NCI-H146 treated with DMSO at 0.1 percent for 48 hours (cell line): Measurements from ENCODE around the gene ACBD4.

Experiments
- DNase-seq: peaks from one replicate; lab custom pipeline; 2025; ENCODE audit not compliant: unreplicated experiment; lab: John Stamatoyannopoulos, UW

Gene ACBD4

GRCh38 chr17:45104029-45104428 is 31.5 kb upstream of the ACBD4 start:
- no peak for DNase-seq

GRCh38 chr17:45104497-45104896 is 31.0 kb upstream of the ACBD4 start:
- DNase-seq, result no peak

DNA sequence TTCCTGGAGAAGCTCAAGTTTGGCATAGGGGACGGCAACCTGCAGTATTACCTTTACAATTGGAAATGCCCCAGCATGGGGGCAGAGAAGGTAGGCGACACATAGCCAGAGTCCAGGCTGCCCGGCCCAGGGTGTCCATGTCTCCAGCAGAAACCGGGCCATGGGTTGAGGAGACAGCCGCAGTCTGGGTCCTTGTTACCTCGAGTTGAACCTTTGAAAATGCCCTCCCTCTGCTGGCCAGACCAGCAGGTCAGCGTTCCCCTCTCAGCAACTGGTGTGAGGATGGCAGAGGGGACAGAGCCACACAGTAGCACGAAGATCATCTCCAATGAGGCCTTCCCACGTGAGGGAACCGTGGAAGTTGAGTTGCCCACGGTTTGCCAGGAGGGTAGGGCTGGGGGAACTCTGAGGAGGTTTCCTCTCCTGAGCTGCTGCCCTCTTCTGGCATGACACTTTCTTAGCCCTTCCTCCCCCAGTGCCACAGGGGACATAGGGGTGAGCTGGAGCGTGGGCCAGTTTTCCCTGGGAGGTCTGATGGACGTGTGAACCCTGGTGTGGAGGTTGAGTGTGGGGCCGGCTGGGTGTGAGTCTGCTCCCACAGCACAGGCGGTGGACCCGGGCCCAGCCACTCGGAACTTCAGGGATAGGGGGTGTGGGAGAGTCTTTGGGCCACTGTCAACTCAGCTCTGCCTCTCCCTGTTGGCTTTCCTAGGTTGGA is 30.4 kb upstream of the ACBD4 start:
- no peak for DNase-seq

- no peak for DNase-seq
Measured at GRCh38 chr17:45106096-45106495, 29.4 kb upstream of the ACBD4 start.

- no peak for DNase-seq
Measured at GRCh38 chr17:45106582-45106981, 28.9 kb upstream of the ACBD4 start.

- no peak for DNase-seq
Measured at GRCh38 chr17:45107293-45108010, 28.0 kb upstream of the ACBD4 start.

DNA sequence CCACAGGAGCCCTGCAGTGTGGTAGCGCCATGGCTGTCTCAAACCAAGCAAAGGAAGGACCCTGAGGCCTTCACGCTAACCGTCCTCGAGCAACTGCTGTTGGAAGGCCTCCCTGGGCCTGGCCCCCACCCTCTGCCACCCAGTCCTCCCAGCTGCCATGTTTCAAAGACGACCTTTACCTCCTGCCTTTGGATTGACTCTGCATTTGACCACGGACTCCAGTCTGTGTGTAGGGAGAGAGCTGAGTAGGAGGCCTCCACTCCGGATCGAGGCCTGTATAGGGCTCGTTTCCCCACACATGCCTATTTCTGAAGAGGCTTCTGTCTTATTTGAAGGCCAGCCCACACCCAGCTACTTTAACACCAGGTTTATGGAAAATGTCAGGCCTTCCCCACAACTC is 27.4 kb upstream of the ACBD4 start:
- no peak for DNase-seq

DNA sequence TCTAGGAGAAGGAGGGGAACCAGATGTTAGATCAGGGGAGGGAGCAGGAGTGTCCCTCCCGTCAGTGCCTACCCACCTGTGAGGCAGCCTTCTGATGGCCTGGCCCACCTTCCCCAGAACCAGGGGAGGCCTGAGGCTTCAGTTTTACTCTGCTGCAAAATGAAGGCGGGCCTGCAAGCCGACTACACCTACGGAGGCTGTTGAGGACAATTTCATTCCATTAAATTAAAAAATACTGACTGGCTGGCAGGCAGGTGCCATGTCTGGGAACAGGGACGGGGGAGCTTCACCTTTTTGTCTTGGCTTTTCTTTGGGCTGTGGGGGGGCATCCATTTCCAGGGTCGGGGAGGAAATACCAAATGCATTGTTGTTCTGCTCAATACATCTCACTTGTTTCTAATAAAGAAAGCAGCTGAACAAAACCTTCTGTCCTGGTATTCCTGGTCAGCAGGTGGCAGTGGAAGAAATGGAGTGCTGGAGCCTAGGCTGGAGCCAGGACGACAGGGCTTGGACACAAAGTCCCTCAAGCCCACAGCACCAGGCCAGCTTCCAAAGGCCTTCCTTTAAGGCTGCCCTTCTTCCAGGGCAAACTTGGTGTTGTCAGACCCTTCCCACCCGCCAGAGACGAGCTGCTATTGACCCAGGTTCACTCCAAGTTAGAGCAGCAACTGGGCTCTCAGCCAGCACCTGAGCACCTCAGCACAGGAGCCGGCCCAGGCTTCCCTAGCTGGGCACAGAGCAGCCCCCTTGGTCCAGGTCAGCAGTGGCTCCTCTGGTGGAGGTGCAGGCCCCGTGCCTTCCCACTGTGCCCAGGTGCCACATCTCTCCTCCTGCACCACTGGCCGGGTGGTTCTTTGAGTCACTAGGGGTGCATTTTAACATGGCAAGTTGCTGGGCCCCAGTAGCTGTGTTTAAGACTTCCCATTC is 26.6 kb upstream of the ACBD4 start:
- DNase-seq, result no peak

DNA sequence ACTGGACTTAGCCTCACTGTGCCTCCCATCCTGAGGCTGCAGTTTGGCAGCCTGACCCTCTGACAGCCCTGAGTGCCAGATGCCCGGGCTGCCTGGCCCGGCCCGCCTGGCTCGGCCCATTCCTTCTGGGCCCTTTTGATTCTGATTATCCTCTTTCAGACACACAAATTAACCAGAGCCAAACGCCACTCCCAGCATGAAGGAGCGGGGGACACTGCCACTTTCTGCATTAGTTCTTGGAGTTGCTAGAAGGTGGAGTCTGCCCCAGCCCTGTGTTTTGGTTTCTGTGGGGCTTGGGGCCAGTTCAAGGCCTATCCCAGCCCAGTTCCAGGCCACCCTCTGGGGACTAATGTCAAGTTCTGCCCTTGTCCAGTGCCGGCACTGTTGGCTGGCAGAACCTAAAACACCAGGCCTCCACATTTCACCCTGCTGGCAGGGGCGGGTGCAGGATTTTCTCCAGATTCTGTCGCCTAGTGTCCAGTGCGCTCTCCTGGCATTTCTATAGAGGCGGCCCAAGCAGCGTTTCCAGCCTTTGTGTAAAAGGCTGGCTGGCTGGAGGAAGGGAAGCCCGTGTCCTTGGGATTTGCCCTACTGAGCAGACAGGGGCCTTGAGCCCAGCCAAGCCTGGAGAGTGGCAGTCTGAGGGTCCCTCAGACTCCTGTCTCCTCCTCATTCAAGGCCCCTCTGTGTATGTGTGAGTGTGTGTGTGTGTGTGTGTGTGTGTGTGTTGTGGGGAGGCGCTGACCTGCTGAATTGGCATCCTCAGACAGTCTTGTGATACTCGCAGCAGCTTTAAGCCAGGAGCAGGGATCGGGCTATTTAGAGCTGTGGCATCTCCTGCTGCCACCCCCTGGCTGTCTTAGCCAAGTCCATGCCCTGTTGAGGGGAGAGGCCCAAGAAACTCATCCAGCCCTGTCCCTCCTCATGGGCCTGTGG is 24.5 kb upstream of the ACBD4 start:
- DNase-seq, result no peak

GRCh38 chr17:45111850-45112249 is 23.6 kb upstream of the ACBD4 start:
- DNase-seq, result no peak

DNA sequence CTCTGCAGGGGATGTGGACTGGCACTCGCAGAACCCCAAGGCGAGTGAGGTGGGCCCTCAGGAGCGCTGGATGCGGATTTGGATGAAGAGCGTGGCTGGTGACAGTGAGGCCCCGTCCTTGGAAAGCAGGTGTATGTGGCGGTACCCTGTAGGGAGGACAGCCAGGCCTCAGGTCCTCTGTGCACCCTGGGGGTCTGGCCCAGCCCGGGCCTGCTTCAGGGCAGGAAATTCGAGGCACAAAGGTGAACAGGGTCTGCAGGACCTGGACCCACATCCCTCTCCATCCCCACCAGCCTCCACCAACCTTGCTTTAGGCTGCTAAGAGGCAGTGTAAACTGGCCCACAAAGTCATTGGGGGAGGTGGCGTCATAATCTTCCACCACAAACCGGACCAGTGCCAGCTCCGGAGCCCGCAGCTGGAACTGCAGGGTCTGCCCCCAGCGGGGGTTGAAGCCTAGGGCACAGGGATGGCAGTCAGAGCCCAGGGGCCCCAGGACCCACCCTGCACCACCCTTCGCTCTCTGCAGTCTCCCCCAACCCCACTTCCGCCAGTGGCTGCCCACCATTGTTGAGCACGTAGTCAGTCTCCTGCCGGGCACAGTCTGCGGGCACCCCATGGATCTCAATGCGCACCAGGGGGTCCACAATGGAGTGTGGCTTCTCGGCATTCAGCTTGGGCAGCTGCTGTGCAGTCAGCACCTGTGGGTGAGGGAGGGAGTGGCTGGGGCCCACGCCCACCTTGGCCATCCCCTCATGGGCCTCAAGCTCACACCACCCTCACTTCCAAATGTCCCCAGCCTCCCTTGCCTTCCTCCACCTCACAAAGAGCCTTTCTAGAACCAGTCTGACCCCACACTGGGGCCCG is 22.7 kb upstream of the ACBD4 start:
- no peak for DNase-seq

GRCh38 chr17:45113424-45113754 is 22.1 kb upstream of the ACBD4 start:
- no peak for DNase-seq

DNA sequence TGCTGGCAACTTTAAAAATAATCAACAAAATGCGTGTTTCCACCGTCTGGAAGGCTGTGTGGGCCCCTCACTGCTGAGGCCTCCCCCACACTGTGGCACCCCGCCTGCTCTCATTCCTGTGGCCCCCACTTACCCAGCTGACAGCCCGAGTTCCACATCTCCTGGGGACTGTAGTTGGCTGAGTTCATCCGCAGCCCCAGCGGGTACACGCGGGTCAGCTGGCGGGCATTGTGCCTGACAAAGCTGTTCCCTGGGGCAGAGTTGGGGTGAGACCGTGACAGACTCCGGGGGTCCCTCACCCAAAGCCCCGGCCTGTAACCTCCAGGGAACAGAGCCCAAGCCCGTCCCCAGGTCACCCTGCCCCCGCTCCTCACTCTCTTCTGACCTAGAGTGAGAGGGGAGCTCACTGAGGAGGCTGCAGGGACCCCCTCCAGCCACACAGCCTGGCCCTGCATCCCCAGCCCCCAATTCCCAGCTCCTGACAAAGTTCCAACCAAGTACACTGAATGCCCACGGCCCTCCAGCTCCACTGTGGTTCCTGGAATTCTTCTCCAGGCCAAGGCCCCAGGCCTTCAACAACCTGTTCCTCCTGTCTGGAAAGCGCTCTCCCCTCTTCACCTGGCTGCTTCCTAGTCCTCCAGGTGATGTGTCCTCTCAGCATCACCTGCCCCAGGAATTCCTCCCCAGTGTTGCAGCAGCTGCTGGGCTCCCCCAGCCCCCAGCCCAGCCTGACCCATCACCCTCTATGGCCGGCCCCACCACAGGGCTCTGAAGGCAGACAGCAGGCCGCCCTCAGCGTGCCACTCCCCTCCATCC is 21.2 kb upstream of the ACBD4 start:
- DNase-seq, result no peak

- DNase-seq, result no peak
Measured at GRCh38 chr17:45115015-45115625, 20.4 kb upstream of the ACBD4 start.

DNA sequence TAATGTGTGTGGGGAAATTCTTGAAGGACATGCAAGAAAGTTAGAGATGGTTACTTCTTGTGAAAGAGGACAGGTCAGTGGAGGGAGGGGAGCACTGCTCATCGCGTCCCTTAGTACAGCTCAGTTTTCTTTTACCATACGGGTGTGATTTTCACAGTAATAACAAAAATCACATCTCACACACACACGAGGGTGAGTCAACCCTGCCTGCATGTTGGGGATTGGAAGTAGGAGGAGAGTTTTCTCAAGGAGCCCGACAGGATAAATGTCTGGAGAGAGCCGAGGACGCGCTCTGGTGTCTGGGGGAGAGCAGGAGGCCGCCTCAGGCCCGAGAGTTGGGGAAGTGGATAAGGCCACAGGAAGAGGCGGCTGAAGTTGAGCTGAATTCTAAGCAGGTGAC is 19.6 kb upstream of the ACBD4 start:
- no peak for DNase-seq

DNA sequence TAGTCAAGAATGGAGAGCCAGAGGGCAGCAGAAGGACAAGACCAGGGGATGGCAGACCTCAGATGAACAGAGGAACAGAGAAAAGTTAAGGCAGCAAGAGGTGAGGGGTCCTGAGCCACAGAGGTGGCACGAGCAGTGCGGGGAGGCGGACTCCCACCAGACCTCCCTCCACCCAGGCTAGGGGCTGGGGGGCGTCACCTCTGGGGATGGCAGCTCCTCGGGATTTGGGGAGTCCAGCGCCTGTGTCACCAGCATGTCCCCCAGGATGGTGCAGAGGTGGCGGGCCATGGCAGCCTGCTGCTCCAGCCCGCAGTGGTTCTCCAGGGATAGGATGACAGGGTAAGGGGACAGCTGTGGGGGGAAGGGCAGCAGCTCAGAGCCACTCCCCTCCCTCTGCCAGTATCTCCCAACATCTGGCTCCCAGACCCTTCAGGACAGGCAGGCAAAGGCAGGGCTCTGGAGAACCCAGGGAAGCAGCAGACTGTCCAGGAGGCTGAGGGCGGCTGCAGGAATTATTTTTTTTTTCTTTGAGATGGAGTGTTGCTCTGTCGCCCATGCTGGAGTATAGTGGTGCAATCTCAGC is 19.0 kb upstream of the ACBD4 start:
- DNase-seq, result no peak

GRCh38 chr17:45117334-45117733 is 18.2 kb upstream of the ACBD4 start:
- no peak for DNase-seq
